ENCODE results near the gene DEFB124. TPM values are rescaled to one million over a fixed set of nuclear protein-coding genes. Genes with fewer than 3 reads are reported as not detected.

DEFB124 gene
- total RNA-seq, 1 donor from 2014 or later, result not detected

GRCh38 chr20:31454361-31454760 lies 20.6 kb downstream of the DEFB124 start:
- H2AFZ ChIP-seq (ENCODE audit: low read depth, low read length), result no peak overlapping the region

GRCh38 chr20:31452575-31452974 lies 22.4 kb downstream of the DEFB124 start:
- Mint-ChIP-seq H3K9me3 (ENCODE audit: unreplicated experiment) (peaks cover 5% of the 10 kb centered on the region), H3K27ac (ENCODE audit: unreplicated experiment) (no peak overlapping the region), H3K4me3 (ENCODE audit: unreplicated experiment) (no peak overlapping the region), H3K36me3 (ENCODE audit: low read depth, unreplicated experiment) (no peaks in the 10 kb centered on the region), H3K27me3 (ENCODE audit: low read depth, unreplicated experiment) (no peaks in the 10 kb centered on the region), H3K4me1 (ENCODE audit: low read depth, unreplicated experiment) (no peaks in the 10 kb centered on the region)
- H3K36me3 ChIP-seq (ENCODE audit: insufficient read depth, low read length), result no peaks in the 10 kb centered on the region
- no peaks in the 10 kb centered on the region for H4K20me1 ChIP-seq (ENCODE audit: insufficient read depth, low read length)
- H3K4me2 ChIP-seq (ENCODE audit: low read length), result no peak overlapping the region
- no peak overlapping the region for H2AFZ ChIP-seq (ENCODE audit: low read depth, low read length)
- H3K79me2 ChIP-seq (ENCODE audit: insufficient read depth, low read length), result no peaks in the 10 kb centered on the region
- TF ChIP-seq CTCF (IDR thresholded peaks at IDR 0.05; ENCODE audit: insufficient read depth, low read depth, low read length), result no peak
- TF ChIP-seq EZH2 (IDR thresholded peaks at IDR 0.05; ENCODE audit: insufficient read depth, low read length), result no peak
- no peak overlapping the region for H3K27ac ChIP-seq (ENCODE audit: low read depth, low read length)
- no peak overlapping the region for H3K4me3 ChIP-seq (ENCODE audit: insufficient read depth, low read depth, low read length)
- H3K27me3 ChIP-seq (ENCODE audit: insufficient read depth, low read length), result no peaks in the 10 kb centered on the region
- DNase-seq (ENCODE audit: low read depth) (no peak), FAIRE-seq (no peak)
- no peaks in the 10 kb centered on the region for H3K4me1 ChIP-seq (ENCODE audit: insufficient read depth, low read length)
- H3K9ac ChIP-seq (ENCODE audit: low read length), result no peak overlapping the region
- no peaks in the 10 kb centered on the region for H3K9me3 ChIP-seq (ENCODE audit: insufficient read depth, low read depth, low read length)

More at GRCh38 chr20:31454361-31454760, 20.6 kb downstream of the DEFB124 start:
- Histone ChIP-seq H3K27ac (ENCODE audit: low read depth, low read length) (no peak overlapping the region), H3K4me2 (ENCODE audit: low read length) (no peak overlapping the region), H3K9me3 (ENCODE audit: insufficient read depth, low read depth, low read length) (no peaks in the 10 kb centered on the region), H3K27me3 (ENCODE audit: insufficient read depth, low read length) (no peaks in the 10 kb centered on the region), H3K9ac (ENCODE audit: low read length) (no peak overlapping the region), H3K36me3 (ENCODE audit: insufficient read depth, low read length) (no peaks in the 10 kb centered on the region), H3K79me2 (ENCODE audit: insufficient read depth, low read length) (no peaks in the 10 kb centered on the region), H3K4me3 (ENCODE audit: insufficient read depth, low read depth, low read length) (no peak overlapping the region), H4K20me1 (ENCODE audit: insufficient read depth, low read length) (no peaks in the 10 kb centered on the region), H3K4me1 (ENCODE audit: insufficient read depth, low read length) (no peaks in the 10 kb centered on the region)
- no peaks in the 10 kb centered on the region for H3K27me3 Mint-ChIP-seq (ENCODE audit: low read depth, unreplicated experiment)
- DNase-seq (ENCODE audit: low read depth), result no peak
- H3K36me3 Mint-ChIP-seq (ENCODE audit: low read depth, unreplicated experiment), result no peaks in the 10 kb centered on the region
- no peak overlapping the region for H3K4me3 Mint-ChIP-seq (ENCODE audit: unreplicated experiment)
- TF ChIP-seq EZH2 (IDR thresholded peaks at IDR 0.05; ENCODE audit: insufficient read depth, low read length) (no peak), CTCF (IDR thresholded peaks at IDR 0.05; ENCODE audit: insufficient read depth, low read depth, low read length) (no peak)
- H3K9me3 Mint-ChIP-seq (ENCODE audit: unreplicated experiment), result peaks cover 3% of the 10 kb centered on the region
- H3K27ac Mint-ChIP-seq (ENCODE audit: unreplicated experiment), result no peak overlapping the region
- no peaks in the 10 kb centered on the region for H3K4me1 Mint-ChIP-seq (ENCODE audit: low read depth, unreplicated experiment)
- no peak for FAIRE-seq

- Mint-ChIP-seq H3K27ac (ENCODE audit: unreplicated experiment) (no peak overlapping the region), H3K27me3 (ENCODE audit: low read depth, unreplicated experiment) (no peaks in the 10 kb centered on the region), H3K36me3 (ENCODE audit: low read depth, unreplicated experiment) (no peaks in the 10 kb centered on the region), H3K4me1 (ENCODE audit: low read depth, unreplicated experiment) (no peaks in the 10 kb centered on the region), H3K4me3 (ENCODE audit: unreplicated experiment) (no peak overlapping the region), H3K9me3 (ENCODE audit: unreplicated experiment) (peaks cover 5% of the 10 kb centered on the region)
- no peak overlapping the region for H3K4me2 ChIP-seq (ENCODE audit: low read length)
- H4K20me1 ChIP-seq (ENCODE audit: insufficient read depth, low read length), result no peaks in the 10 kb centered on the region
- H3K9me3 ChIP-seq (ENCODE audit: insufficient read depth, low read depth, low read length), result no peaks in the 10 kb centered on the region
- FAIRE-seq (no peak), DNase-seq (ENCODE audit: low read depth) (no peak)
- TF ChIP-seq CTCF (IDR thresholded peaks at IDR 0.05; ENCODE audit: insufficient read depth, low read depth, low read length), result no peak
- no peak for TF ChIP-seq EZH2 (IDR thresholded peaks at IDR 0.05; ENCODE audit: insufficient read depth, low read length)
- H3K4me1 ChIP-seq (ENCODE audit: insufficient read depth, low read length), result no peaks in the 10 kb centered on the region
- H3K36me3 ChIP-seq (ENCODE audit: insufficient read depth, low read length), result no peaks in the 10 kb centered on the region
- H3K79me2 ChIP-seq (ENCODE audit: insufficient read depth, low read length), result no peaks in the 10 kb centered on the region
- no peak overlapping the region for H3K4me3 ChIP-seq (ENCODE audit: insufficient read depth, low read depth, low read length)
- H3K27ac ChIP-seq (ENCODE audit: low read depth, low read length), result no peak overlapping the region
- no peaks in the 10 kb centered on the region for H3K27me3 ChIP-seq (ENCODE audit: insufficient read depth, low read length)
- H3K9ac ChIP-seq (ENCODE audit: low read length), result no peak overlapping the region
- no peak overlapping the region for H2AFZ ChIP-seq (ENCODE audit: low read depth, low read length)
These were observed 25.2 kb downstream of the DEFB124 start for GRCh38 chr20:31449511-31450414.
